Measurements from ENCODE around the gene TMEM51. TPM values are rescaled to one million over a fixed set of nuclear protein-coding genes. Genes with fewer than 3 reads are reported as not detected.

Gene TMEM51
- total RNA-seq, 1 experiment from 2014 or later: 47.6 TPM

DNA sequence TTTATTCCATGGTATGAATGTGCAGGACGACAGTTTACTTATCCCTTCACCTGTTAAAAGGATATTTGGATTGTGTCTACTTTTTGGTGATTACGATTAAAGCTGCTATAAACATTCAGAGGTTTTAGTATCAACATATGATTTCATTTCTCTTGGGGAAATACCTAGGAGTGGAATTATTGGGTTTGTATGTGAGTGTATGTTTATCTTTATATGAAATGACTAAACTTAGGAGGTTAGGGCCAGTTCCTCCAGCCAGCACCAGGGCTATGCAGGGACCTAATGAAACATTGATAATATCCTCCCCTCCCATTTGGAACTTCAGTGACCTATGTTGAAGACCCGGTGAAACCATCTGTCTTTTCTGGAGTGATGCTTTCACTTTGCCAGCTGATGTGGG is 13.8 kb downstream of the TMEM51 start:
- peaks cover 49% of the 10 kb centered on the region for H3K4me1 Mint-ChIP-seq (ENCODE audit: low read depth, unreplicated experiment)
- no peak overlapping the region for H3K4me3 Mint-ChIP-seq (ENCODE audit: low read depth, unreplicated experiment)
- H3K27ac Mint-ChIP-seq (ENCODE audit: unreplicated experiment): no peak overlapping the region
- H3K36me3 Mint-ChIP-seq (ENCODE audit: insufficient read depth, unreplicated experiment): peaks cover 39% of the 10 kb centered on the region
- H3K27me3 Mint-ChIP-seq (ENCODE audit: unreplicated experiment): no peaks in the 10 kb centered on the region
- TF ChIP-seq, protein P1, sequence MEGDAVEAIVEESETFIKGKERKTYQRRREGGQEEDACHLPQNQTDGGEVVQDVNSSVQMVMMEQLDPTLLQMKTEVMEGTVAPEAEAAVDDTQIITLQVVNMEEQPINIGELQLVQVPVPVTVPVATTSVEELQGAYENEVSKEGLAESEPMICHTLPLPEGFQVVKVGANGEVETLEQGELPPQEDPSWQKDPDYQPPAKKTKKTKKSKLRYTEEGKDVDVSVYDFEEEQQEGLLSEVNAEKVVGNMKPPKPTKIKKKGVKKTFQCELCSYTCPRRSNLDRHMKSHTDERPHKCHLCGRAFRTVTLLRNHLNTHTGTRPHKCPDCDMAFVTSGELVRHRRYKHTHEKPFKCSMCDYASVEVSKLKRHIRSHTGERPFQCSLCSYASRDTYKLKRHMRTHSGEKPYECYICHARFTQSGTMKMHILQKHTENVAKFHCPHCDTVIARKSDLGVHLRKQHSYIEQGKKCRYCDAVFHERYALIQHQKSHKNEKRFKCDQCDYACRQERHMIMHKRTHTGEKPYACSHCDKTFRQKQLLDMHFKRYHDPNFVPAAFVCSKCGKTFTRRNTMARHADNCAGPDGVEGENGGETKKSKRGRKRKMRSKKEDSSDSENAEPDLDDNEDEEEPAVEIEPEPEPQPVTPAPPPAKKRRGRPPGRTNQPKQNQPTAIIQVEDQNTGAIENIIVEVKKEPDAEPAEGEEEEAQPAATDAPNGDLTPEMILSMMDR (IDR thresholded peaks at IDR 0.05; ENCODE audit: unreplicated experiment): no peak
- DNase-seq: no peak
- CTCF ChIA-PET: interaction anchor here (0.7 kb wide), 1 partner anchor 11 kb away, joined by 3 read pairs; no protein-coding TSS in a partner anchor
- no TSS peak for BruUV-seq (replicated peaks)
- no peaks in the 10 kb centered on the region for H3K9me3 Mint-ChIP-seq (ENCODE audit: low read depth, unreplicated experiment)
- intact Hi-C loops (cut with micrococcal nuclease; ENCODE audit: unreplicated experiment): no loop called here

DNA sequence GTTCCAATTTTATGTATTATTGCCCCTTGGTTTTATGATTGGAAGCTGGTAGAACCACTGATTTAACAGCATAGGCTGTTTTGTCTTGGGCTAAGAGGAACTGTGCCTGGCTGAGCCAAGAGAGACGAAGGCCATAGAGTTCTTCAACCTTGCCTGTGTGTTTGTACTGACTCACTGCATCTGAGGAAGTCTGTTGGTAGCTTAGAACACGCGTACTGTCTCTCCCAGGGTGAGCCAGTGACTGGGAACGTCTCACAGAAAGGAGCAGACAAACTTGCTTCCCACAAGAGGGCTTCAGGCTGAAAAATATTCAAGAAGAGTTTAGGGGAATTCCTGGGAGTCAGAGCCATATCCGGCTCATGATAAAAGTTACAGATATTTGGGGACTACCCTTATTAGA is 14.9 kb downstream of the TMEM51 start:
- BruUV-seq (replicated peaks): no TSS peak
- peaks cover 46% of the 10 kb centered on the region for H3K4me1 Mint-ChIP-seq (ENCODE audit: low read depth, unreplicated experiment)
- no peaks in the 10 kb centered on the region for H3K9me3 Mint-ChIP-seq (ENCODE audit: low read depth, unreplicated experiment)
- CTCF ChIA-PET: interaction anchor here (0.7 to 1.8 kb wide), 6 partner anchors 10 to 32 kb away, joined by 3 to 8 read pairs (median 5); no protein-coding TSS in a partner anchor
- peak overlapping the region; percentile 78 for H3K27ac Mint-ChIP-seq (ENCODE audit: unreplicated experiment)
- H3K36me3 Mint-ChIP-seq (ENCODE audit: insufficient read depth, unreplicated experiment): peaks cover 38% of the 10 kb centered on the region
- no peaks in the 10 kb centered on the region for H3K27me3 Mint-ChIP-seq (ENCODE audit: unreplicated experiment)
- TF ChIP-seq, protein P1 (IDR thresholded peaks at IDR 0.05; ENCODE audit: unreplicated experiment): no peak
- peak overlapping the region; percentile 29 for H3K4me3 Mint-ChIP-seq (ENCODE audit: low read depth, unreplicated experiment)
- DNase-seq: peak; percentile 46
- intact Hi-C loops (cut with micrococcal nuclease; ENCODE audit: unreplicated experiment): no loop called here

DNA sequence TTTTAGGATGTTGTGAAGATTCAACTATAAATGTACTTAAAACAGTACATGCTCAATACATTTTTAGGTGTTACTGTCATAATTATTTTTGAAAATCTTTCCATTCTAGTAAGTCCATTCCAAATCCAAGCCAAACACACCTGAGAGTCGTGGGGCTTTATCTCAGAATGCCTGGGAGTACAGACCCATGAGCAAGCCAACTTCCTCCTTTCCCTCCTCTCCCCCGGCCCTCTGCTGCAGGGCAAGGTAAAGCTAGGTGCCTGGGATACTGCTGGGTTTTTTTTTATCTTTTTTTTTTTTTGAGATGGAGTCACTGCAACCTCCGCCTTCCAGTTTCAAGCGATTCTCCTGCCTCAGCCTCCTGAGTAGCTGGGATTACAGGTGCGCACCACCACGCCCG is 16.5 kb downstream of the TMEM51 start:
- H3K27me3 Mint-ChIP-seq (ENCODE audit: unreplicated experiment): no peaks in the 10 kb centered on the region
- TF ChIP-seq, protein P1 (IDR thresholded peaks at IDR 0.05; ENCODE audit: unreplicated experiment): no peak
- intact Hi-C loops (cut with micrococcal nuclease; ENCODE audit: unreplicated experiment): no loop called here
- H3K9me3 Mint-ChIP-seq (ENCODE audit: low read depth, unreplicated experiment): no peaks in the 10 kb centered on the region
- CTCF ChIA-PET: interaction anchor here (0.6 to 1.8 kb wide), 3 partner anchors 11 to 266 kb away, joined by 3 to 5 read pairs (median 5); no protein-coding TSS in a partner anchor
- peaks cover 40% of the 10 kb centered on the region for H3K36me3 Mint-ChIP-seq (ENCODE audit: insufficient read depth, unreplicated experiment)
- no TSS peak for BruUV-seq (replicated peaks)
- peak overlapping the region; percentile 44 for H3K27ac Mint-ChIP-seq (ENCODE audit: unreplicated experiment)
- no peak for DNase-seq
- no peak overlapping the region for H3K4me3 Mint-ChIP-seq (ENCODE audit: low read depth, unreplicated experiment)
- peaks cover 62% of the 10 kb centered on the region for H3K4me1 Mint-ChIP-seq (ENCODE audit: low read depth, unreplicated experiment)

DNA sequence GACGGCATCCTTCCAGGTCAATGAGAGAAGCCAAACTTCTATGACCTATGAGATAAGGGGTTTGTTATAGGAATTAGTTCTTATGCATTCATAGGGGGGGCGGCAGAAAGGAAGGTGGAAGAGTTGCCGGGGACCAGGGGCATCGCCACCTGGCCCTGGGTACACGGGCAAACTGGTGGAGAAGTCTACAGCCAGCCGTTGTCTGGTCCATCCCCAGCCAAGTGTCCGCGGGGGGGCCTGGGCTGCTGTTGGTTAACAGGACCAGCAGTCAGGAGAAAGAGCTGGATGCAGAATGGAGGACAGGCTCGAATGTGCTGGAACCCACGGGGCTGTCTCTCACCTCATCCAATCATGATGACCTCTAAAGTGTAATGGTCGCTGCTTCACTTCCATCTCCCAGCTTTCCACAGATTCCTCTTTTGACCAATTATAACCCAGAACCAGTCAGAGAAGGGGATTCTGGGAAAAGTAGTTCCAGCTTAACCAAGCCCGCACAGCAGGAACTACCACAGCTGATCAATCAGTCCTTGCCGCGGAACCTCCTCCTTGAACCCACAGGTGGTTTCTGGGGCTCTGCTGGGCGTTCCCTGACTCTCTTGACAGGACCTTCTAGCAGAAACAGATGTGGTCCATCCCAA is 17.8 kb downstream of the TMEM51 start:
- intact Hi-C loops (cut with micrococcal nuclease; ENCODE audit: unreplicated experiment): no loop called here
- TF ChIP-seq, protein P1 (IDR thresholded peaks at IDR 0.05; ENCODE audit: unreplicated experiment): no peak
- Mint-ChIP-seq H3K27ac (ENCODE audit: unreplicated experiment) (peak overlapping the region; percentile 56), H3K27me3 (ENCODE audit: unreplicated experiment) (no peaks in the 10 kb centered on the region), H3K36me3 (ENCODE audit: insufficient read depth, unreplicated experiment) (peaks cover 40% of the 10 kb centered on the region), H3K4me1 (ENCODE audit: low read depth, unreplicated experiment) (peaks cover 72% of the 10 kb centered on the region), H3K4me3 (ENCODE audit: low read depth, unreplicated experiment) (peak overlapping the region; percentile 16), H3K9me3 (ENCODE audit: low read depth, unreplicated experiment) (no peaks in the 10 kb centered on the region)
- DNase-seq: no peak
- CTCF ChIA-PET: interaction anchor here (0.7 kb wide), 2 partner anchors 18 to 80 kb away, joined by 3 to 6 read pairs; no protein-coding TSS in a partner anchor
- no TSS peak for BruUV-seq (replicated peaks)

Data from Calu3 (cell line).